Activated T-cell treated with anti-CD3 and anti-CD28 coated beads, Interleukin-2, amount 50 U/mL, for 48 hours (primary cell): ENCODE data around the gene ESYT1.
A peak's percentile ranks its signal among the peaks of the same experiment; 100 is the strongest.
"Not testable (repeated sequence)": the region's sequence is repeated elsewhere in the genome, so short reads cannot be mapped to it uniquely, and the experiment has no call there.

ENCODE experiments used
- DNase-seq, 2 experiments: peaks; one replicate each; pipeline ENCODE4 v3.0.0-alpha.2; 2020

ESYT1 gene

GRCh38 chr12:56129206-56129941 lies 1.3 kb downstream of the ESYT1 start:
- DNase-seq = peak; percentile 77 to 82

DNA sequence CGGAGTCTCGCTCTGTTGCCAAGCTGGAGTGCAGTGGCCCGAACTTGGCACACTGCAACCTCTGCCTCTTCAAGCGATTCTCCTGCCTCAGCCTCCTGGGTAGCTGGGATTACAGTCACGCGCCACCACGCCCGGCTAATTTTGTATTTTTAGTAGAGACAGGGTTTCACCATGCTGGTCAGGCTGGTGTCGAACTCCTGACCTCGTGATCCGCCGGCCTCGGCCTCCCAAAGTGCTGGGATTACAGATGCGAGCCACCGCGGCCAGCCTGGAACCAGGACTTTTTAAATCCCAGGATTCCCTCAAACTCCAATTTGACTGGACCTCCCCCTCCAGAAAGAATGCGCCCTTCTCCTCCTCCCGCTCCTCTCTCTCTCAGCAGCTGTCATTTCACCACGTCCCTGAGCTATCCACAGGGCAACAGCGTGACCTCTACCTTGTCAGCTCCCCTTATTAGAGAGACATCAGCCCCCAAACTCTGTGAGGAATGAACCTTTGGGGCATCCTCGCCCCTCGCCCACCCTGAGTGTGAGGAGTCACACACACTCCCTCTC lies 2.0 kb downstream of the ESYT1 start:
- DNase-seq = no peak

- no peak for DNase-seq
Observed at GRCh38 chr12:56130876-56131275, 2.8 kb downstream of the ESYT1 start.

GRCh38 chr12:56134897-56135296 lies 6.8 kb downstream of the ESYT1 start:
- no peak for DNase-seq

DNA sequence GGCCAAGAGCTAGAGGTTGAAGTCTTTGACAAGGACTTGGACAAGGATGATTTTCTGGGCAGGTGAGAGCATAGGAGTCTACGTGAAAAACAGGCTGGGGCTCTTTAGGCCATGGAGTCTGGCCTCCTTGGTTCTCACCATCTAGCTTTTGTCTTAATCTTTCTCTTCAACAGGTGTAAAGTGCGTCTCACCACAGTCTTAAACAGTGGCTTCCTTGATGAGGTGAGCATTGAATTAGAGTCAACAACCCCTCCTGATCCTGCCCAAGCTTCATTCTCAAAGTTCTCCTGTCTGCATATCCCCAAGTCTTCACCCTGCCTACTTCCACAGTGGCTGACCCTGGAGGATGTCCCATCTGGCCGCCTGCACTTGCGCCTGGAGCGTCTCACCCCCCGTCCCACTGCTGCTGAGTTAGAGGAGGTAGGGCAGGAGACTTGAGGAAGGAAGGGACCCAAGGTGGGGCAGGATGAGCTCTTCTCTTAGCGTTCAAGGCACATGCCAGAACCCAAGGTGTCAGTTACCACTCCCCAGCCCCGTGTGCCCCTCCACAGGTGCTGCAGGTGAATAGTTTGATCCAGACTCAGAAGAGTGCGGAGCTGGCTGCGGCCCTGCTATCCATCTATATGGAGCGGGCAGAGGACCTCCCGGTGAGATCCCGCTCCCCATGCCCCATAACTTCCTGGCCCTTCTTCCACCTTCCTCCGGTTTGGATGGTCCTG lies 9.9 kb downstream of the ESYT1 start:
- DNase-seq = no peak

DNA sequence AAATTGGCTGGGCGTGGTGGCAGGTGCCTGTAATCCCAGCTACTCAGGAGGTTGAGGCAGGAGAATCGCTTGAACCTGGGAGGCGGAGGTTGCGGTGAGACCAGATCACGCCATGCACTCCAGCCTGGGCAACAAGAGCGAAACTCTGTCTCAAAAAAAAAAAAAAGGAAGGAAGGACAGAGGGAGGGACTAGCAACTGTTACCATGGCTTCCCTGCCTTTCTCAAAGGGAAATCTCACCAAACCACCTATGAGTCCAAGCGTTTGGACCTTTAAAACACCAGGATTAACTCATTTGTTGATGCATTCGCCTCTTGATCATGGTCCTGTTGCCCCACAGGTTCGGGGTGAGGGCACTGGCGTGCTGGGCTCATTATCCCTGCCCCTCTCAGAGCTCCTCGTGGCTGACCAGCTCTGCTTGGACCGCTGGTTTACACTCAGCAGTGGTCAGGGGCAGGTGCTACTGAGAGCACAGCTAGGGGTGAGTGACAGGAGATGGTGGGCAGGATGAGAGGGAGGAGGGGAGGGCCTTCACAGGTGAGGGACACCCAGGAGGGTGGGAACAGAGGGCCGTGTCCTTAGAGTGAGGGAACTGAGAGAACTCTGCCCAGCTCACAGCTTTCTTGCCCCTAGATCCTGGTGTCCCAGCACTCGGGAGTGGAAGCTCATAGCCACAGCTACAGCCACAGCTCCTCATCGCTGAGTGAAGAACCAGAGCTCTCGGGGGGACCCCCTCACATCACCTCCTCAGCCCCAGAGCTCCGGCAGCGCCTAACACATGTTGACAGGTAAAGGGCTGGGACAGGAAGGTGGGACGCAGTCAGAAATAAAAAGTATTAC lies 14.1 kb downstream of the ESYT1 start:
- no peak for DNase-seq

- no peak for DNase-seq
Observed at GRCh38 chr12:56143217-56143616, 15.2 kb downstream of the ESYT1 start.

DNA sequence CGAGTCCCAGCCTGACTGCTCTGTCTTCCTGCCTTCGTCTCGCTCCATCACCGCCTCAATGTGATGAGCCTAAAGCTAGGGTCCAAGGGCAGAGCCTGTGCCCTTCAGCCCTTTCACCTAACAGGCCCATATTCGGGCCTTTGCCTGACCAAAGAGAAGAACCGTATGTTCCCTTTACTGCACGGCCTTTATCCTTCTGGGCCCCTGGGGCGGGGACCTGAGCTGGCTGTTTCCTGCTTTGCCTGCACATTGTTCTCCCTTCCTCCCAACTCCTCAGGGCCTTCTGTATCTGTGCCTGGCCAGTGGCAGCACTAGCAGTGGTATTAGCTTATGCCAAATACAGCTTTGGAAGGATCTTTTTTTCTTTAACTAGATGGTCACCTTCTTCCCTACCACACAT lies 15.8 kb downstream of the ESYT1 start:
- DNase-seq = no peak

DNA sequence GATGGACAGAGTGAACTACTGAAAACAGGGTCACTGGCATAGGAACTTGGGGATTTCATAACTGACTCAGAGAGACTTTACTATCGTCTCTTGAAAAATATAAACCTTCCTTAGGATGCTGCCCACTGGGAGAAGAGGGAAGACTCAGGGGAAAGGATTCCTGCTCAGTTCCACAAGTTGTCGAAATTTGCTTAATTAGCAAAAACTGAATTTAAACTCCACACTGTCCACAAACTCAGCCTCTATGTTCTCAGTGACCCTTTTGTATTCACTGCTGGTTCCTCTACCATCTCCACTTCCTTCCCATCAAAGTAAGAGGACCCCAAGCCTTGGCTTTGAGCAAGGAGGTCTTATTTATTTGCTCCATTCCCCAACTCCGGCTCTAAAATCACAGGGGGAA lies 17.1 kb downstream of the ESYT1 start:
- no peak for DNase-seq

DNA sequence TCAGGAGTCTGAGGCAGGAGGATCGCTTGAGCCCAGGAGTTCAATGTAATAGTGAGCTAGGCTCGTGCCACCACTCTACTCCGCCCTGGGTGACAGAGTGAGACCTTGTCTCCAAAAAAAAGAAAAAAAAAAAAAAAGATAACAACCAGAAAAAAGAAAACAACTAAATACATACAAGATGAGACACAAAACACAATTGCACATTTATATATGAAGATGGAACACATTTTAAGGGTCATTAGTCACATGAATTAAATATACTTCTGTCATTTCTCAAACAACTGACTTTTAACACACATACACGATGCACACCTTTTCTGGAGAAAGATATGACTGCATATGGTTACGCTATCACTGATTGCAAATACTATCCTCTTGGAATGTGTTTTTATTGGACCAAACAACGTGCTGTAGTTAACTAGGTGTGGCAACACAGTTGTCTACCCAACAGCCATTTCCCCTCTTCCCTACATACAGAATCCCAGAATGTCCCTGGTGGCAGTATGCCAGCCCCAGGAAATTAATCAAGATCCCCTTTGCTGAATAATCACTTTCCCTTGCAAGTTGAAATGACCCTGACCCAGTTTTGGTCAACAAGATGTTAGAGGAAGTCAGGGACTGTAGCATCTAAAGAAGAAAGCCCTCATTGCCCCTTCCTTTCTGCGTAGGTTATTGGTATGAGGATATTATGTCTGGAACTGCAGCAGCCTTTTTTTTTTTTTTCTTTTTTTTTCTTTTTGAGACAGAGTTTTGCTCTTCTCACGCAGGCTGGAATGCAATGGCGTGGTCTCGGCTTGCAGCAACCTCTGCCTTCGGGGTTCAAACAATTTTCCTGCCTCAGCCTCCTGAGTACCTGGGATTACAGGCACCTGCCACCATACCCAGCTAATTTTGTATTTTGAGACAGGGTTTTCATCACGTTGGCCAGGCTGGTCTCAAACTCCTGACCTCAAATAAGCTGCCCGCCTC lies 18.7 kb downstream of the ESYT1 start:
- no peak for DNase-seq

- no peak for DNase-seq
Observed at GRCh38 chr12:56150563-56150962, 22.5 kb downstream of the ESYT1 start.

DNA sequence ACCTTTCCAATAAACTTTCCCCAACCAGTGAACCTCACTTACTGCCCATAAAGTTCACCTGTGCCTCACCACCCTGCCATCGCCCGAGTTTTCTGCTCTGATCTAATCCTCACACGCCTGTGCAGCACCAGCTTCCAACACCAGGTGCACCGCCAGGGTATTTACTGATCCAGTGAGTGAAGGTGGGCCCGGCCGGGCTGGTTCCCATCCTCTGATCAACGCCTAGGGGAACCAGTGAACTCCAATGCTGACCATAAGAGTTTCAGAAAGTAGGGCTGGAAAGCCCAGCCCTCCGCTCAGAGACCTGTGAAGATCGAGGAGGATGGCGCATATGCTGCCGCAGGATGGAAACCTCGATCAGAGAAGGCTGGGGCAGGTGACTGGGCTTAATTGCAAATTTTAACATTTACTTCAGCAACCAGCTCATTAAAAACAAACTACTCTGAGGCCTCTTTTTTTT lies 23.6 kb downstream of the ESYT1 start:
- peak; percentile 82 to 84 for DNase-seq

- DNase-seq = peak; percentile 95 to 96
Observed at GRCh38 chr12:56152132-56152755, 24.2 kb downstream of the ESYT1 start, which contains the start of gene MYL6B. Gene MYL6B, plus strand, starts transcription at chr12:56152587. Its CDS starts 1,332 bp downstream, at chr12:56153919.

DNA sequence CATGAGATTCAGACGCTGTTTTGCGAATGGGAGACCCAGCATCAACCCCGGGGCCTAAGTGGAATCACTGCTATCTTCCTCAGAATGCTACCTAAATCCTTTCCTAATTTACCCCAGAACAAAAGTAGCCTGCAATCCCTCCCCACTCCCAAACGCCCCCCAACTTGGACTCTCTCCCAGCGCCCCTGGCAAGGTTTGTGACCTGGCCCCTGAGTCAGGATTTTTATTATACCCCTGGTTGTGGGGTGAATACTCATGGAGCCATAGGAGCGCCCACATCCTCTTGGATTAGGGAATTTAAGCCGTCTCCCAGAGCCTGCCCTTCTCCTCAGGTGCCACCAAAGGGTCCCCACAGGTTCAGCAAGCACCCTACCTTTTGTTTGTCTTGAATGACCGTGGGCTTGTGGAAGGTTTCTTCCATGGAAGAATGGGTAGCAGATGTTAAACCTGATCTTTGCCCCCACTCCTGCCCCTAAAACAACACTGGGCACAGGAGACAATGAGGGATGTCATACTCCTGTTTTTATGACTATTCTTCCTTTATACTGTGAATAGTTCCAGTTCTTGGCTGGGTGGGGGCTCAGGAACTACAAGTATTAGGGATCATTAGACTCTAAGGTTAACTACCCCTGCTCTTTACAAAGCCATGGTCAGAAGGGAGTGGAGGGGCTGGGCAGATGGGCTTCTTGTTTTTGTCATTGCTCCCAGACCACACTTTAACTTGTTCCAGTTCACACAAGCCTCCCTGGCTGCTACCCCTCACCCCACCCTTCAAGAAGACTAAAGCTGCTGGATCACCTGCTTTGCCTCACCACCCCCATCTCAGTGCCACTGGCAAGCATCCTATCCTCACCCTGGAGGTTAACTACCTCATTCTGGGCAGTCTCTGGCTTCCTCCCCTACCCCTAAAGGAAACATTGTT lies 24.9 kb downstream of the ESYT1 start:
- DNase-seq = no peak

DNA sequence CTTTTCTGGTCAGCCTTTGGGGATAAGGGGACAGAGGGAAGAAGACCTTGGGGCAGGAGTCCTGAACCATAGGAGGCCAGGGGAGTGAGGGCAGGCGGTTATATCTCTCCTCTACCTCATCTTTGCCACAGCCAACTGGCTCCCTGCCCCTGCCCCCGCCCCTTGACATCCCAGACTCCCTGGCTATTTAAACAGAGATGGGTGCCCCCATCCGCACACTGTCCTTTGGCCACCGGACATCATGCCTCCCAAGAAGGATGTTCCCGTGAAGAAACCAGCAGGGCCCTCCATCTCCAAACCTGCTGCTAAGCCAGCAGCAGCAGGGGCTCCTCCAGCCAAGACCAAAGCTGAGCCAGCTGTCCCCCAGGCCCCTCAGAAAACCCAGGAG lies 25.6 kb downstream of the ESYT1 start:
- no peak for DNase-seq

GRCh38 chr12:56154246-56154771 lies 26.2 kb downstream of the ESYT1 start:
- DNase-seq = no peak

- no peak for DNase-seq
Observed at GRCh38 chr12:56154818-56155217, 26.8 kb downstream of the ESYT1 start.

GRCh38 chr12:56155256-56155845 lies 27.3 kb downstream of the ESYT1 start:
- no peak for DNase-seq

DNA sequence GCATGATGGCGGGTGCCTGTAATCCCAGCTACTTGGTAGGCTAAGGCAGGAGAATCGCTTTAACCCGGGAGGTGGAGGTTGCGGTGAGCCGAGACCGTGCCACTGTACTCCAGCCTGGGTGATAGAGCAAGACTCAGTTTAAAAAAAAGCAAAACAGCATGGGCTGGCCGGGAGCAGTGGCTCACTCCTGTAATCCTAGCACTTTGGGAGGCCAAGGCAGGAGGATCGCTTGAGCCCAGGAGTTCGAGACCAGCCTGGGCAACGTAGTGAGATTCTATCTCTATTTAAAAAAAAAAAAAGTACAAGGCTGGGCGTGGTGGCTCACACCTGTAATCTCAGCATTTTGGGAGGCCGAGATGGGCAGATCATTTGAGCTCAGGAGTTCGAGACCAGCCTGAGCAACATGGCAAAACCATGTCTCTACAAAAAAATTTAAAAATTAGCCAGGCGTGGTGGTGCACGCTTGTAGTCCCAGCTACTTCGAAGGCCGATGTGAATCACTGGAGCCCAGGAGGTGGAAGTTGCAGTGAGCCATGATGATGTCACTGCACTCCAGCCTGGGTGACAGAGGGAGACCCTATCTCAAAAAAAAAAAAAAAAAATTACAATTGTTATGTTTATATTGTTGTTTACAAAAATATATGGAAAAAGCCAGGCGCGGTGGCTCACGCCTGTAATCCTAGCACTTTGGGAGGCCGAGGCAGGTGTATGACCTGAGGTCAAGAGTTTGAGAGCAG lies 28.6 kb downstream of the ESYT1 start:
- not testable (repeated sequence) for DNase-seq
